ENCODE measurements around the gene C11orf68.
A peak's percentile ranks its signal among the peaks of the same experiment; 100 is the strongest.
"Not testable (repeated sequence)": the region's sequence is repeated elsewhere in the genome, so short reads cannot be mapped to it uniquely, and the experiment has no call there.

Gene C11orf68

GRCh38 chr11:65906602-65907001, 12.3 kb downstream of the C11orf68 start:
- H3K27me3 Mint-ChIP-seq = no peaks in the 10 kb centered on the region
- peaks cover 7% of the 10 kb centered on the region for H3K4me1 Mint-ChIP-seq
- no peaks in the 10 kb centered on the region for H3K9me3 Mint-ChIP-seq
- no peak overlapping the region for H3K27ac Mint-ChIP-seq
- no peaks in the 10 kb centered on the region for H3K36me3 Mint-ChIP-seq
- H3K4me3 Mint-ChIP-seq = no peak overlapping the region

GRCh38 chr11:65903715-65904114, 15.1 kb downstream of the C11orf68 start:
- Mint-ChIP-seq H3K27ac (peak overlapping the region; percentile 68), H3K4me3 (no peak overlapping the region)

GRCh38 chr11:65903068-65903481, 15.8 kb downstream of the C11orf68 start:
- Mint-ChIP-seq H3K27ac (no peak overlapping the region), H3K4me3 (no peak overlapping the region), H3K9me3 (no peaks in the 10 kb centered on the region), H3K4me1 (peaks cover 8% of the 10 kb centered on the region), H3K36me3 (peaks cover 3% of the 10 kb centered on the region), H3K27me3 (no peaks in the 10 kb centered on the region)

More at GRCh38 chr11:65903715-65904114, 15.1 kb downstream of the C11orf68 start:
- Mint-ChIP-seq H3K9me3 (no peaks in the 10 kb centered on the region), H3K27me3 (no peaks in the 10 kb centered on the region), H3K36me3 (peaks cover 3% of the 10 kb centered on the region), H3K4me1 (peaks cover 8% of the 10 kb centered on the region)

GRCh38 chr11:65900899-65901180, 18.0 kb downstream of the C11orf68 start:
- Mint-ChIP-seq H3K4me3 (peak overlapping the region; percentile 60), H3K4me1 (peaks cover 26% of the 10 kb centered on the region), H3K36me3 (peaks cover 13% of the 10 kb centered on the region), H3K27ac (peak overlapping the region; percentile 79), H3K9me3 (no peaks in the 10 kb centered on the region), H3K27me3 (no peaks in the 10 kb centered on the region)

GRCh38 chr11:65900125-65900898, 18.6 kb downstream of the C11orf68 start, which contains the start of gene FOSL1:
Gene FOSL1, minus strand, starts transcription at chr11:65900388. Its CDS starts 49 bp downstream, at chr11:65900339.
- H3K27me3 Mint-ChIP-seq = no peaks in the 10 kb centered on the region
- H3K4me3 Mint-ChIP-seq = peak within 1 kb of the TSS; percentile 93
- H3K27ac Mint-ChIP-seq = peak within 1 kb of the TSS; percentile 93
- H3K36me3 Mint-ChIP-seq = peaks cover 13% of the 10 kb centered on the region
- H3K9me3 Mint-ChIP-seq = no peaks in the 10 kb centered on the region
- peaks cover 32% of the 10 kb centered on the region for H3K4me1 Mint-ChIP-seq

- Mint-ChIP-seq H3K36me3 (peaks cover 13% of the 10 kb centered on the region), H3K9me3 (no peaks in the 10 kb centered on the region), H3K4me3 (peak overlapping the region; percentile 93), H3K27me3 (no peaks in the 10 kb centered on the region), H3K4me1 (peaks cover 35% of the 10 kb centered on the region), H3K27ac (peak overlapping the region; percentile 93)
Measured at GRCh38 chr11:65899356-65900124, 19.3 kb downstream of the C11orf68 start.

GRCh38 chr11:65898656-65899355, 20.1 kb downstream of the C11orf68 start:
- Mint-ChIP-seq H3K27ac (peak overlapping the region; percentile 97), H3K4me3 (peak overlapping the region; percentile 93), H3K36me3 (peaks cover 15% of the 10 kb centered on the region), H3K27me3 (no peaks in the 10 kb centered on the region), H3K4me1 (peaks cover 41% of the 10 kb centered on the region), H3K9me3 (no peaks in the 10 kb centered on the region)

- Mint-ChIP-seq H3K4me1 (peaks cover 59% of the 10 kb centered on the region), H3K4me3 (peak overlapping the region; percentile 65), H3K27me3 (no peaks in the 10 kb centered on the region), H3K36me3 (peaks cover 22% of the 10 kb centered on the region), H3K9me3 (no peaks in the 10 kb centered on the region), H3K27ac (peak overlapping the region; percentile 70)
Measured at GRCh38 chr11:65897020-65897471, 21.8 kb downstream of the C11orf68 start.

GRCh38 chr11:65896034-65896999, 22.5 kb downstream of the C11orf68 start:
- Mint-ChIP-seq H3K4me1 (peaks cover 60% of the 10 kb centered on the region), H3K36me3 (peaks cover 22% of the 10 kb centered on the region)

GRCh38 chr11:65895482-65895981, 23.3 kb downstream of the C11orf68 start:
- Mint-ChIP-seq H3K9me3 (no peaks in the 10 kb centered on the region), H3K4me1 (peaks cover 53% of the 10 kb centered on the region), H3K27ac (peak overlapping the region; percentile 85), H3K4me3 (peak overlapping the region; percentile 24), H3K36me3 (peaks cover 22% of the 10 kb centered on the region), H3K27me3 (no peaks in the 10 kb centered on the region)

More at GRCh38 chr11:65896034-65896999, 22.5 kb downstream of the C11orf68 start:
- H3K27me3 Mint-ChIP-seq = no peaks in the 10 kb centered on the region
- peak overlapping the region; percentile 24 for H3K4me3 Mint-ChIP-seq
- H3K9me3 Mint-ChIP-seq = no peaks in the 10 kb centered on the region
- H3K27ac Mint-ChIP-seq = peak overlapping the region; percentile 8

GRCh38 chr11:65894034-65894591, 24.7 kb downstream of the C11orf68 start:
- Mint-ChIP-seq H3K4me1 (peaks cover 65% of the 10 kb centered on the region), H3K4me3 (peak overlapping the region; percentile 81), H3K27ac (peak overlapping the region; percentile 18), H3K36me3 (peaks cover 22% of the 10 kb centered on the region), H3K9me3 (no peaks in the 10 kb centered on the region), H3K27me3 (no peaks in the 10 kb centered on the region)

- no peaks in the 10 kb centered on the region for H3K27me3 Mint-ChIP-seq
- peak overlapping the region; percentile 97 for H3K27ac Mint-ChIP-seq
- peaks cover 19% of the 10 kb centered on the region for H3K36me3 Mint-ChIP-seq
- H3K4me3 Mint-ChIP-seq = peak overlapping the region; percentile 81
- peaks cover 69% of the 10 kb centered on the region for H3K4me1 Mint-ChIP-seq
- H3K9me3 Mint-ChIP-seq = no peaks in the 10 kb centered on the region
Measured at GRCh38 chr11:65892661-65893317, 26.1 kb downstream of the C11orf68 start.

GRCh38 chr11:65892137-65892540, 26.7 kb downstream of the C11orf68 start:
- H3K9me3 Mint-ChIP-seq, H3K27me3 Mint-ChIP-seq: not testable (repeated sequence)
- Mint-ChIP-seq H3K36me3 (peaks cover 18% of the 10 kb centered on the region), H3K4me1 (peaks cover 64% of the 10 kb centered on the region), H3K4me3 (peak overlapping the region; percentile 81), H3K27ac (peak overlapping the region; percentile 97)
